GM06990 (cell line): ENCODE measurements around the gene PARN.
"Not testable (repeated sequence)": the region's sequence is repeated elsewhere in the genome, so short reads cannot be mapped to it uniquely, and the experiment has no call there.

Source experiments
- DNase-seq: peaks from one replicate; pipeline ENCODE4 v3.0.0-alpha.2; 2011; ENCODE audit not compliant: insufficient read length; ENCODE audit errors: extremely low read depth
- H3K27me3 ChIP-seq: replicated peaks from 2 replicates; pipeline ENCODE4 v1.6.0; 2011; ENCODE audit warnings: low read length; ENCODE audit not compliant: control insufficient read depth, insufficient read depth
- H3K36me3 ChIP-seq: 2 replicates; pipeline ENCODE4 v1.5.1; 2011; ENCODE audit warnings: low read length; ENCODE audit not compliant: control insufficient read depth, insufficient read depth
- H3K4me3 ChIP-seq: replicated peaks from 2 replicates; pipeline ENCODE4 v1.5.1; 2011; ENCODE audit warnings: low read depth, mild to moderate bottlenecking, control low read depth, low read length
- CTCF ChIP-seq: IDR thresholded peaks from 2 replicates; pipeline ENCODE4 v1.5.1; 2011; ENCODE audit warnings: low read length, control low read depth, mild to moderate bottlenecking, inconsistent platforms; ENCODE audit not compliant: insufficient read depth, poor library complexity, severe bottlenecking

PARN gene

GRCh38 chr16:14436401-14436955 lies 193.6 kb downstream of the PARN start:
- Histone ChIP-seq H3K36me3 (peaks cover 2% of the 10 kb centered on the region), H3K4me3 (no peak overlapping the region), H3K27me3 (no peaks in the 10 kb centered on the region)
- no peak for DNase-seq
- no peak for TF ChIP-seq CTCF

GRCh38 chr16:14434860-14435259 lies 195.2 kb downstream of the PARN start:
- no peak for DNase-seq
- Histone ChIP-seq H3K27me3 (no peaks in the 10 kb centered on the region), H3K4me3 (no peak overlapping the region), H3K36me3 (peaks cover 2% of the 10 kb centered on the region)
- TF ChIP-seq CTCF = no peak

GRCh38 chr16:14428971-14429637 lies 201.0 kb downstream of the PARN start:
- not testable (repeated sequence) for H3K4me3 ChIP-seq, DNase-seq, H3K27me3 ChIP-seq, H3K36me3 ChIP-seq

GRCh38 chr16:14428043-14428442 lies 202.0 kb downstream of the PARN start:
- H3K4me3 ChIP-seq = no peak overlapping the region
- H3K36me3 ChIP-seq = no peaks in the 10 kb centered on the region; the same call in 1 of the 2 replicates
- H3K27me3 ChIP-seq = no peaks in the 10 kb centered on the region
- TF ChIP-seq CTCF = no peak
- no peak for DNase-seq

- no peaks in the 10 kb centered on the region for H3K27me3 ChIP-seq
These were observed 202.6 kb downstream of the PARN start for GRCh38 chr16:14427371-14427948.

More at GRCh38 chr16:14427371-14427948, 202.6 kb downstream of the PARN start:
- no peaks in the 10 kb centered on the region; the same call in 1 of the 2 replicates for H3K36me3 ChIP-seq
- no peak for TF ChIP-seq CTCF
- H3K4me3 ChIP-seq = no peak overlapping the region
- no peak for DNase-seq
